HepG2 (cell line): ENCODE measurements around the gene ACACA.

Source experiments
- CAMTA2 ChIP-seq: sonication (generic); formaldehyde crosslinking; IDR thresholded peaks from 2 replicates; pipeline ENCODE4 v1.4.0; 2020; ENCODE audit warnings: mild to moderate bottlenecking, missing genetic modification reagents, borderline replicate concordance
- CHD4 ChIP-seq: fragments of 200-600 bp; sonication (generic); IDR thresholded peaks from 2 replicates; pipeline ENCODE4 v1.7.0; 2017; ENCODE audit warnings: mild to moderate bottlenecking, low read length, borderline replicate concordance
- IRX3 ChIP-seq: sonication (generic); formaldehyde crosslinking; IDR thresholded peaks from 2 replicates; pipeline ENCODE4 v1.8.1; 2023; ENCODE audit warnings: mild to moderate bottlenecking, low read depth, missing genetic modification reagents, borderline replicate concordance
- RAD21 ChIP-seq: fragments of 450-650 bp; formaldehyde crosslinking; IDR thresholded peaks from 2 replicates; pipeline ENCODE4 v1.5.0; 2020; ENCODE audit warnings: mild to moderate bottlenecking
- ZBTB21 ChIP-seq: sonication (generic); formaldehyde crosslinking; IDR thresholded peaks from 2 replicates; pipeline ENCODE4 v1.4.0; 2020; ENCODE audit warnings: missing genetic modification reagents
- ZNF143 ChIP-seq: sonication (generic); formaldehyde crosslinking; IDR thresholded peaks from 2 replicates; pipeline ENCODE4 v1.4.0; 2020; ENCODE audit warnings: missing genetic modification reagents
- ZNF547 ChIP-seq: sonication (generic); formaldehyde crosslinking; IDR thresholded peaks from 2 replicates; pipeline ENCODE4 v1.5.1; 2020; ENCODE audit warnings: mild to moderate bottlenecking, missing genetic modification reagents
- ZZZ3 ChIP-seq: sonication (generic); formaldehyde crosslinking; IDR thresholded peaks from 2 replicates; pipeline ENCODE4 v1.4.0; 2020; ENCODE audit warnings: missing genetic modification reagents, mild to moderate bottlenecking, borderline replicate concordance
- TF ChIP-seq, protein P1 (sequence below): sonication (generic); formaldehyde crosslinking; IDR thresholded peaks from 2 replicates; pipeline ENCODE4 v1.8.0; 2022; ENCODE audit warnings: mild to moderate bottlenecking, missing genetic modification reagents

DNA sequence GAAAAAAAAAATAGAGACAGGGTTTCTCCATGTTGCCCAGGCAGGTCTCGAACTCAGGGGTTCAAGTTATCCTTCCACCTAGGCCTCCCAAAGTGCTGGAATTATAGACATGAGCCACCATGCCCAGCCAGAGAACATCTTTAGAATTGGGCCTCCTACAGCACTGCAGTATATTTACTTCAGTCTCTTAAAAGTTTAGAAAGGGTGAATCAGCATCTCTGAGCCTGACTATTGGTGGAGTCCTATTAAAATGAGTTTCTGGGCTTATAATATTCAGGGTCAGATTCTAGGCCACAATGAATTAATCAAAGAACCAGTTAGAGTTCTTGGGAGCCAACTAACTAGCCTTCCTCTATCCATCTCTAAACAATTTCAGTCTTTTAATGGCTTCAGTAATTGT is 22.8 kb upstream of the ACACA start:
- TF ChIP-seq CAMTA2 (CRISPR knock-in tag) (no peak), CHD4 (no peak), ZBTB21 (CRISPR knock-in tag) (no peak), RAD21 (no peak), ZZZ3 (CRISPR knock-in tag) (no peak), ZNF547 (CRISPR knock-in tag) (no peak), ZNF143 (CRISPR knock-in tag) (no peak), IRX3 (CRISPR knock-in tag) (no peak)
- TF ChIP-seq, protein P1, sequence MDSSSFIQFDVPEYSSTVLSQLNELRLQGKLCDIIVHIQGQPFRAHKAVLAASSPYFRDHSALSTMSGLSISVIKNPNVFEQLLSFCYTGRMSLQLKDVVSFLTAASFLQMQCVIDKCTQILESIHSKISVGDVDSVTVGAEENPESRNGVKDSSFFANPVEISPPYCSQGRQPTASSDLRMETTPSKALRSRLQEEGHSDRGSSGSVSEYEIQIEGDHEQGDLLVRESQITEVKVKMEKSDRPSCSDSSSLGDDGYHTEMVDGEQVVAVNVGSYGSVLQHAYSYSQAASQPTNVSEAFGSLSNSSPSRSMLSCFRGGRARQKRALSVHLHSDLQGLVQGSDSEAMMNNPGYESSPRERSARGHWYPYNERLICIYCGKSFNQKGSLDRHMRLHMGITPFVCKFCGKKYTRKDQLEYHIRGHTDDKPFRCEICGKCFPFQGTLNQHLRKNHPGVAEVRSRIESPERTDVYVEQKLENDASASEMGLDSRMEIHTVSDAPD (CRISPR knock-in tag) = no peak
